GM21367 (cell line): Measurements from ENCODE around the gene ASIC2.

Experiments
- ATAC-seq: cut with Tn5 transposase; IDR thresholded peaks from one replicate; pipeline ENCODE4 v1.9.1; 2021; ENCODE audit not compliant: unreplicated experiment

Gene ASIC2

GRCh38 chr17:33079201-33079600 is 213.9 kb downstream of the ASIC2 start:
- ATAC-seq: no peak

- ATAC-seq: no peak
Observed at GRCh38 chr17:33076979-33077378, 216.1 kb downstream of the ASIC2 start.

GRCh38 chr17:33073416-33073815 is 219.7 kb downstream of the ASIC2 start:
- ATAC-seq: no peak

- no peak for ATAC-seq
Observed at GRCh38 chr17:33072421-33073161, 220.5 kb downstream of the ASIC2 start.

GRCh38 chr17:33071656-33072055 is 221.4 kb downstream of the ASIC2 start:
- ATAC-seq: no peak

- no peak for ATAC-seq
Observed at GRCh38 chr17:33057564-33057963, 235.5 kb downstream of the ASIC2 start.

- no peak for ATAC-seq
Observed at GRCh38 chr17:33056399-33057146, 236.5 kb downstream of the ASIC2 start.

GRCh38 chr17:33055746-33056145 is 237.3 kb downstream of the ASIC2 start:
- ATAC-seq: no peak

- ATAC-seq: no peak
Observed at GRCh38 chr17:33055171-33055611, 237.9 kb downstream of the ASIC2 start.

- no peak for ATAC-seq
Observed at GRCh38 chr17:33054412-33054811, 238.7 kb downstream of the ASIC2 start.

- ATAC-seq: no peak
Observed at GRCh38 chr17:33053676-33054075, 239.4 kb downstream of the ASIC2 start.

- ATAC-seq: no peak
Observed at GRCh38 chr17:33052856-33053255, 240.2 kb downstream of the ASIC2 start.

- no peak for ATAC-seq
Observed at GRCh38 chr17:33050611-33051140, 242.4 kb downstream of the ASIC2 start.

GRCh38 chr17:33049781-33050414 is 243.2 kb downstream of the ASIC2 start:
- no peak for ATAC-seq

- ATAC-seq: no peak
Observed at GRCh38 chr17:33046361-33047255, 246.5 kb downstream of the ASIC2 start.

GRCh38 chr17:33045216-33045615 is 247.9 kb downstream of the ASIC2 start:
- ATAC-seq: no peak

GRCh38 chr17:33044771-33045170 is 248.3 kb downstream of the ASIC2 start:
- ATAC-seq: no peak

- no peak for ATAC-seq
Observed at GRCh38 chr17:33040461-33040860, 252.6 kb downstream of the ASIC2 start.

GRCh38 chr17:33039874-33040273 is 253.2 kb downstream of the ASIC2 start:
- ATAC-seq: no peak

- ATAC-seq: no peak
Observed at GRCh38 chr17:33038740-33039139, 254.4 kb downstream of the ASIC2 start.

GRCh38 chr17:33033176-33033575 is 259.9 kb downstream of the ASIC2 start:
- ATAC-seq: no peak
